K562 (cell line): ENCODE measurements around the gene ADD1. TPM values are rescaled to one million over a fixed set of nuclear protein-coding genes. Genes with fewer than 3 reads are reported as not detected.

Experiments used
- ATAC-seq: fragments of 200-7000 bp; cut with Tn5 transposase; 3 replicates; pipeline ENCODE4 v1.9.1; 2020; ENCODE audit warnings: moderate library complexity
- BruUV-seq: library from RNA; stranded (reverse); fragments of 400-500 nt; replicated peaks from 2 replicates; lab custom pipeline; 2021; lab: Mats Ljungman, UMichigan
- CTCF ChIA-PET: fragments of 300-600 bp; formaldehyde crosslinking; extraction: SDS; loops from one replicate; lab custom pipeline; 2021; ENCODE audit warnings: low intra/inter-chr PET ratio; lab: Yijun Ruan, JAX
- POLR2A ChIA-PET: fragments of 300-600, 350-650 bp; sonication (Branson Sonifier 250); formaldehyde crosslinking; extraction: SDS; loops from one replicate; lab custom pipeline; 2021; ENCODE audit warnings: antibody characterized with exemption, inconsistent platforms; lab: Yijun Ruan, JAX
- DNase-seq, 4 experiments: peaks; one replicate each; pipeline versions ENCODE4 v3.0.0 to v3.0.0-alpha.2; 2011 to 2018; ENCODE audit warnings: low spot score in 3 of 4, mixed read lengths in 3 of 4; ENCODE audit errors: extremely low read depth in 1 of 4
- FAIRE-seq: peaks from 2 replicates; lab custom pipeline; 2011; peaks lifted over from hg19 to GRCh38; lab: Jason Lieb, UNC
- H2AFZ ChIP-seq: 2 replicates; pipeline ENCODE4 v1.6.0; 2011; ENCODE audit warnings: low read depth, low read length, control low read depth, inconsistent platforms
- H3K27ac ChIP-seq: fragments of 200-600 bp; 3 replicates; pipeline ENCODE4 v1.8.0; 2011; ENCODE audit warnings: low read depth, mild to moderate bottlenecking, control low read depth, inconsistent platforms, low read length, moderate library complexity, mixed read lengths; ENCODE audit errors: extremely low read depth
- H3K27me3 ChIP-seq, 2 experiments: fragments of 300-600 bp in 1 of 2; 2 replicates in 1 of 2; 3 replicates in 1 of 2; pipeline versions ENCODE4 v1.6.0 to v1.8.0; 2011; ENCODE audit warnings: inconsistent platforms in 2 of 2, low read length in 2 of 2, mild to moderate bottlenecking in 1 of 2, mixed read lengths in 1 of 2, moderate library complexity in 1 of 2; ENCODE audit not compliant: control insufficient read depth in 2 of 2, insufficient read depth in 2 of 2
- H3K36me3 ChIP-seq: fragments of 300-600 bp; 3 replicates; pipeline ENCODE4 v1.8.0; 2011; ENCODE audit warnings: mild to moderate bottlenecking, low read length, inconsistent platforms; ENCODE audit not compliant: control insufficient read depth, insufficient read depth
- H3K4me1 ChIP-seq, 2 experiments: fragments of 200-600 bp in 1 of 2; replicated peaks in 1 of 2; 2 replicates in 1 of 2; 3 replicates in 1 of 2; pipeline versions ENCODE4 v1.5.1 to v1.8.0; 2011; ENCODE audit warnings: inconsistent platforms in 2 of 2, low read length in 2 of 2, mild to moderate bottlenecking in 1 of 2, mixed read lengths in 1 of 2, moderate library complexity in 1 of 2; ENCODE audit not compliant: control insufficient read depth in 2 of 2, insufficient read depth in 2 of 2
- H3K4me2 ChIP-seq: 2 replicates; pipeline ENCODE4 v1.6.1; 2011; ENCODE audit warnings: low read length, control low read depth, inconsistent platforms, mixed read lengths; ENCODE audit not compliant: insufficient read depth
- H3K4me3 ChIP-seq: fragments of 200-600 bp; sonication (generic), shearing (Covaris generic); 2 replicates; pipeline ENCODE4 v1.5.1; 2016; ENCODE audit warnings: control low read depth, inconsistent platforms
- H3K79me2 ChIP-seq: fragments of 200-600 bp; 3 replicates; pipeline ENCODE4 v1.8.0; 2011; ENCODE audit warnings: low read length, inconsistent platforms; ENCODE audit not compliant: control insufficient read depth, insufficient read depth
- H3K9ac ChIP-seq, 2 experiments: 2 replicates each; pipeline versions ENCODE4 v1.6.0 to v1.6.1; 2011; ENCODE audit warnings: low read depth in 2 of 2, low read length in 2 of 2, control low read depth in 1 of 2, inconsistent platforms in 1 of 2, mild to moderate bottlenecking in 1 of 2, mixed read lengths in 1 of 2; ENCODE audit not compliant: insufficient read depth in 1 of 2
- H3K9me1 ChIP-seq: one replicate; pipeline ENCODE4 v1.6.0; 2011; ENCODE audit warnings: inconsistent platforms, mild to moderate bottlenecking, low read length, moderate library complexity; ENCODE audit not compliant: control insufficient read depth, insufficient read depth
- H3K9me3 ChIP-seq: replicated peaks from 2 replicates; pipeline ENCODE4 v1.5.1; 2011; ENCODE audit warnings: low read depth, low read length, inconsistent platforms; ENCODE audit not compliant: control insufficient read depth, insufficient read depth
- H4K20me1 ChIP-seq: replicated peaks from 2 replicates; pipeline ENCODE4 v1.6.1; 2011; ENCODE audit warnings: low read length, inconsistent platforms, mixed read lengths; ENCODE audit not compliant: control insufficient read depth, insufficient read depth
- E4F1 ChIP-seq: fragments of 250-450 bp; sonication (Bioruptor Pico); IDR thresholded peaks from 2 replicates; pipeline ENCODE4 v1.5.0; 2021; ENCODE audit warnings: mild to moderate bottlenecking, borderline replicate concordance
- POLR2G ChIP-seq: fragments of 200-400 bp; formaldehyde crosslinking; IDR thresholded peaks from 2 replicates; pipeline ENCODE4 v1.6.1; 2017; ENCODE audit warnings: low read depth, mild to moderate bottlenecking, antibody characterized with exemption, low read length, moderate library complexity
- TCF7 ChIP-seq: sonication (generic); IDR thresholded peaks from 2 replicates; pipeline ENCODE4 v1.6.1; 2016; ENCODE audit warnings: antibody characterized with exemption, borderline replicate concordance
- ZBTB40 ChIP-seq, 2 experiments: fragments of 450-650 bp in 1 of 2; sonication (generic) in 1 of 2; formaldehyde crosslinking in 1 of 2; IDR thresholded peaks; 2 replicates each; pipeline versions ENCODE4 v1.7.1 to v1.9.0; 2016 to 2022; ENCODE audit warnings: inconsistent platforms in 1 of 2, mild to moderate bottlenecking in 1 of 2, missing genetic modification reagents in 1 of 2
- ZNF518B ChIP-seq: fragments of 250-450 bp; sonication (Bioruptor Pico); IDR thresholded peaks from 2 replicates; pipeline ENCODE4 v1.5.0; 2021; ENCODE audit warnings: mild to moderate bottlenecking, moderate library complexity
- WGBS: fragments of 100-300 bp; shearing (Covaris generic); methylation state at CpG from one replicate; pipeline ENCODE4 v1.1.6; 2016; ENCODE audit warnings: low coverage, mixed read lengths; ENCODE audit not compliant: insufficient coverage; ENCODE audit errors: missing lambda C conversion rate; 5-methylcytosine and 5-hydroxymethylcytosine counted together
- in situ Hi-C: fragments of 300-500 bp; cut with MboI; formaldehyde crosslinking; loops from 4 replicates; pipeline ENCODE4 v1.15.0; 2018; ENCODE audit warnings: inconsistent platforms, mixed read lengths
- intact Hi-C: fragments of 100-400 bp; cut with micrococcal nuclease; formaldehyde crosslinking; loops from 2 replicates; pipeline ENCODE4 v1.14.2; 2022
- polyA plus RNA-seq, 8 experiments: library from polyadenylated mRNA; depleted of rRNA in 4 of 8; stranded (reverse) in 5 of 8; unstranded in 3 of 8; fragments of >200 nt; fragmentation: Nextera tagmentation in 2 of 8; fragmentation: Illumina TruSeq in 1 of 8; extraction: Ambion mirVana in 2 of 8; extraction: Trizol in 1 of 8; gene quantifications; 2 replicates each; pipeline versions ENCODE4 v1.2.1 to v1.2.3, GENCODE V29; 2011 to 2014; ENCODE audit warnings: inconsistent platforms in 1 of 8, missing spikeins in 1 of 8
- total RNA-seq, 7 experiments: library from RNA; depleted of rRNA in 6 of 7; stranded (reverse); fragments of >200 nt in 6 of 7; fragmentation: Illumina TruSeq in 2 of 7; extraction: Trizol in 2 of 7; gene quantifications; 2 replicates each; pipeline versions ENCODE4 v1.2.1 to v1.2.3, GENCODE V29; 2011 to 2021; ENCODE audit warnings: low replicate concordance in 1 of 7

ADD1 gene
- total and polyA plus RNA-seq, 9 of the 15 experiments (the other 6 are each of a cell fraction or from before 2014, with no cell fraction given), result 17.5 to 153 (median 74.0) TPM

GRCh38 chr4:2832309-2832980, 11.2 kb upstream of the ADD1 start:
- CTCF ChIA-PET, result no interaction called here
- Histone ChIP-seq H4K20me1 (no peaks in the 10 kb centered on the region), H3K4me3 (no peak overlapping the region), H3K9me1 (no peaks in the 10 kb centered on the region), H3K4me1 (peaks cover 3 to 71% of the 10 kb centered on the region in 2 experiments; a peak in 3 of 5 replicates), H3K27me3 (no peaks in the 10 kb centered on the region), H3K4me2 (no peak overlapping the region), H3K79me2 (no peaks in the 10 kb centered on the region), H3K27ac (no peak overlapping the region), H3K9ac (peak overlapping the region in 1 of 2 experiments; percentile 43; a peak in 2 of 4 replicates), H2AFZ (no peak overlapping the region), H3K36me3 (no peaks in the 10 kb centered on the region), H3K9me3 (no peaks in the 10 kb centered on the region)
- no peak for DNase-seq
- intact Hi-C loops (no loop called here), in situ Hi-C loops (no loop called here)
- POLR2A ChIA-PET, result no interaction called here
- no peak for FAIRE-seq
- TF ChIP-seq POLR2G, result 0 out of 2 replicates have a peak, but pooled peaks have one; percentile 11
- TF ChIP-seq ZBTB40 (IDR thresholded peaks at IDR 0.05), result no peak
- TF ChIP-seq ZBTB40 (CRISPR knock-in tag; IDR thresholded peaks at IDR 0.05), result no peak
- no peak for TF ChIP-seq E4F1 (CRISPR knock-in tag)
- no peak for TF ChIP-seq TCF7
- TF ChIP-seq ZNF518B (CRISPR knock-in tag), result no peak
- no peak for ATAC-seq
- no TSS peak for BruUV-seq
- WGBS, result 78% methylated on average over 15 of the region's 20 CpGs
